ENCODE data around the gene NCOA5. TPM values are rescaled to one million over a fixed set of nuclear protein-coding genes. Genes with fewer than 3 reads are reported as not detected.

NCOA5 gene
- total RNA-seq, 1 experiment from 2014 or later = 55.4 TPM

GRCh38 chr20:46051556-46052308 is 38.0 kb downstream of the NCOA5 start:
- peak; percentile 13 for DNase-seq (ENCODE audit: low spot score)
- no peaks in the 10 kb centered on the region for H3K36me3 ChIP-seq (ENCODE audit: insufficient read depth, low read length, poor library complexity, severe bottlenecking)
- ChIA-PET CTCF (no interaction called here), POLR2A (ENCODE audit: low non-redundant PET) (no interaction called here)
- TF ChIP-seq CTCF (conservative IDR thresholded peaks at IDR 0.05; ENCODE audit: low read depth, low read length) = no peak
- TF ChIP-seq EZH2 (IDR thresholded peaks at IDR 0.05; ENCODE audit: borderline replicate concordance, low read depth, low read length, poor library complexity, severe bottlenecking) = no peak
- H3K27me3 ChIP-seq (replicated peaks; ENCODE audit: insufficient read depth, low read depth, low read length, poor library complexity) = no peaks in the 10 kb centered on the region
- no peaks in the 10 kb centered on the region for H3K9me3 ChIP-seq (ENCODE audit: low read depth, low read length, poor library complexity, severe bottlenecking)
- H3K27ac ChIP-seq (ENCODE audit: low read depth, low read length, poor library complexity, severe bottlenecking) = no peak overlapping the region
- no peaks in the 10 kb centered on the region for H3K4me1 ChIP-seq (ENCODE audit: insufficient read depth, low read length, poor library complexity, severe bottlenecking)
- H3K4me3 ChIP-seq (ENCODE audit: low read depth, low read length, poor library complexity, severe bottlenecking) = no peak overlapping the region
- no TSS peak for BruUV-seq (replicated peaks)
- intact Hi-C loops (cut with micrococcal nuclease; ENCODE audit: unreplicated experiment) = no loop called here

DNA sequence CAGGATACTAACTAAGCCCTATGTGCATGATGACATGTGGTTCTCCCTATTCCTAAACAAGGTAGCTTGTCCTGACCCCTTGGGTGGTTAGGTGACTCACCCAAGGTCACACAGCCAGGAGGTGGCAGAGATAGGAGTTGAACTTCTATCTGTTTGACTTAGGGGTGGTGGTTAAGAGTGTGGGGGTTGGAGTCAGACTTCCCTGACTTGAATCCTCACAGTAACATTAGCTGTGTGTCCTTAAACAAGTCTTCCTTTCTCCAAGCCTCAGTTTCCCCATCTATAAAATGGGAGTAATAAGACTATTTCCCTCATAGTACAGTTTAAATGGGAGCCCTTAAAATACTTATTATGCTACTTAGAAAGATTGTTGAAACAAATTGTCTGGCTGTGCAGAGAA is 38.9 kb downstream of the NCOA5 start:
- Histone ChIP-seq H3K4me1 (ENCODE audit: insufficient read depth, low read length, poor library complexity, severe bottlenecking) (no peaks in the 10 kb centered on the region), H3K9me3 (ENCODE audit: low read depth, low read length, poor library complexity, severe bottlenecking) (no peaks in the 10 kb centered on the region), H3K27ac (ENCODE audit: low read depth, low read length, poor library complexity, severe bottlenecking) (no peak overlapping the region), H3K36me3 (ENCODE audit: insufficient read depth, low read length, poor library complexity, severe bottlenecking) (no peaks in the 10 kb centered on the region), H3K27me3 (replicated peaks; ENCODE audit: insufficient read depth, low read depth, low read length, poor library complexity) (no peaks in the 10 kb centered on the region), H3K4me3 (ENCODE audit: low read depth, low read length, poor library complexity, severe bottlenecking) (no peak overlapping the region)
- TF ChIP-seq CTCF (conservative IDR thresholded peaks at IDR 0.05; ENCODE audit: low read depth, low read length) (no peak), EZH2 (IDR thresholded peaks at IDR 0.05; ENCODE audit: borderline replicate concordance, low read depth, low read length, poor library complexity, severe bottlenecking) (no peak)
- CTCF ChIA-PET = no interaction called here
- intact Hi-C loops (cut with micrococcal nuclease; ENCODE audit: unreplicated experiment) = no loop called here
- no TSS peak for BruUV-seq (replicated peaks)
- POLR2A ChIA-PET (ENCODE audit: low non-redundant PET) = no interaction called here
- no peak for DNase-seq (ENCODE audit: low spot score)

DNA sequence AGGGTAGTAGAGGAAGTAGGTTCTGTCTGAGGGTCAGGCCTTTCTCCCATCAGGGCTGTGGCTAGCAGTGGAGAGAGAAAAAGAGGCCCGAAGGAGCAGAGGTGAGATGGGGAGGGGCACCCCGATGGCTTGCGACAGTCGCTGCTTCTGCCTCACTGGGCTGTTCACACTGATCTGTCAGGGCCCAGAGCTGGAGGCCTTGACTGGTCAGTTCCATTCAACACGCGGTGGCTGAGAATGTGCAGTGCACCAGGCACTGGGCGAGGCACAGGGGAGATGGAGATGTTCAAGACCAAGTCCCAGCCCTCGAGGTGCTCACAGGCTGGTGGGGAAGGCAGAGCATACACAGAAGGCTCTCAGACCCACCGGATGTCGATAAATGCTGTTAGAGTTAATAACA is 39.3 kb downstream of the NCOA5 start:
- H3K4me1 ChIP-seq (ENCODE audit: insufficient read depth, low read length, poor library complexity, severe bottlenecking) = no peaks in the 10 kb centered on the region
- no peak for DNase-seq (ENCODE audit: low spot score)
- no peaks in the 10 kb centered on the region for H3K9me3 ChIP-seq (ENCODE audit: low read depth, low read length, poor library complexity, severe bottlenecking)
- ChIA-PET POLR2A (ENCODE audit: low non-redundant PET) (no interaction called here), CTCF (no interaction called here)
- intact Hi-C loops (cut with micrococcal nuclease; ENCODE audit: unreplicated experiment) = no loop called here
- no peak overlapping the region for H3K27ac ChIP-seq (ENCODE audit: low read depth, low read length, poor library complexity, severe bottlenecking)
- no TSS peak for BruUV-seq (replicated peaks)
- no peaks in the 10 kb centered on the region for H3K36me3 ChIP-seq (ENCODE audit: insufficient read depth, low read length, poor library complexity, severe bottlenecking)
- TF ChIP-seq EZH2 (IDR thresholded peaks at IDR 0.05; ENCODE audit: borderline replicate concordance, low read depth, low read length, poor library complexity, severe bottlenecking) (no peak), CTCF (conservative IDR thresholded peaks at IDR 0.05; ENCODE audit: low read depth, low read length) (no peak)
- no peak overlapping the region for H3K4me3 ChIP-seq (ENCODE audit: low read depth, low read length, poor library complexity, severe bottlenecking)
- H3K27me3 ChIP-seq (replicated peaks; ENCODE audit: insufficient read depth, low read depth, low read length, poor library complexity) = no peaks in the 10 kb centered on the region
